Measurements from ENCODE around the gene PTPRQ.

DNA sequence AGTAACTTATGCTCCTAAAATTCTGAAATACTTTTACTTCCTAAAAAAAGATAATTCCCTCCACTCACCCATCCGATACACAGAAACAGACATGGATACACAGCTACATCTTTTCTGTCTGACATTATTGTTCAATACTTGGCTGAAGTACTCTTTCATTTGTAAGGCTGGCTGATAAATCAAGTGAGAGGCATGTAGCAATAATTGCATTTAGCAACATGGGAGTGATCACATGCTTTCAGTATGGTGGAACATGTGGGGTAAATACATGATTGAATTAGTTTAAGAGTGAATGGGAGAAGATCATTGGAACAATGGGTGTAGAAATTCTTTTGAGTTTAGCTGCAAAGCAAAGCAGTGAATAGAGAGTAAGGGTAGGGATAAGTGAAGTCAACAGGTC, 25.6 kb downstream of the PTPRQ start:
- TF ChIP-seq POLR2A (IDR thresholded peaks at IDR 0.05; ENCODE audit: low read length) (no peak), GATA1 (IDR thresholded peaks at IDR 0.05; ENCODE audit: low read depth, low read length) (no peak)
